Measurements from ENCODE around the gene MRPL19.

DNA sequence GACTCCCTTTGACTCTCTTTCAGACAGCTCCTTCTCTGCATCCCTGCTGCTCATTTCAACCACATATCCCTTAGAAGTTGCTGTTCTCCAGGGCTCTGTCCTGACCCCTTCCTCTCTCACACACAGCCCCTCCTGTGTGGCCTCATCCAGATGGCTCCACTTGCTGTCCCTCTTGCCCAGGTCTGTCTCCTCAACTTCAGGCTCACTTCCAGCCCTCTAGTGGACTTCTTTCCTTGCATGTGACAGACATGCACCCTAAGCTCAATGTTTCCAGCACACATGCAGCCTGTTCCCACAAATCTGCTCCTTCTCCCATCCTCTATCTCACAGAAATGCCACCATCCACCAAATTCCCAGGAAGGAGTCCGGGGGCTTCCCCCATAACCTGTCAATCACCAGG lies 9.0 kb upstream of the MRPL19 start:
- TF ChIP-seq, protein P1, sequence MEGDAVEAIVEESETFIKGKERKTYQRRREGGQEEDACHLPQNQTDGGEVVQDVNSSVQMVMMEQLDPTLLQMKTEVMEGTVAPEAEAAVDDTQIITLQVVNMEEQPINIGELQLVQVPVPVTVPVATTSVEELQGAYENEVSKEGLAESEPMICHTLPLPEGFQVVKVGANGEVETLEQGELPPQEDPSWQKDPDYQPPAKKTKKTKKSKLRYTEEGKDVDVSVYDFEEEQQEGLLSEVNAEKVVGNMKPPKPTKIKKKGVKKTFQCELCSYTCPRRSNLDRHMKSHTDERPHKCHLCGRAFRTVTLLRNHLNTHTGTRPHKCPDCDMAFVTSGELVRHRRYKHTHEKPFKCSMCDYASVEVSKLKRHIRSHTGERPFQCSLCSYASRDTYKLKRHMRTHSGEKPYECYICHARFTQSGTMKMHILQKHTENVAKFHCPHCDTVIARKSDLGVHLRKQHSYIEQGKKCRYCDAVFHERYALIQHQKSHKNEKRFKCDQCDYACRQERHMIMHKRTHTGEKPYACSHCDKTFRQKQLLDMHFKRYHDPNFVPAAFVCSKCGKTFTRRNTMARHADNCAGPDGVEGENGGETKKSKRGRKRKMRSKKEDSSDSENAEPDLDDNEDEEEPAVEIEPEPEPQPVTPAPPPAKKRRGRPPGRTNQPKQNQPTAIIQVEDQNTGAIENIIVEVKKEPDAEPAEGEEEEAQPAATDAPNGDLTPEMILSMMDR (IDR thresholded peaks at IDR 0.05): no peak
- TF ChIP-seq POLR2A (IDR thresholded peaks at IDR 0.05): no peak
